ENCODE results near the gene GFI1. TPM values are rescaled to one million over a fixed set of nuclear protein-coding genes. Genes with fewer than 3 reads are reported as not detected.

GFI1 gene
- total RNA-seq, 1 experiment from 2014 or later: 0.93 TPM

DNA sequence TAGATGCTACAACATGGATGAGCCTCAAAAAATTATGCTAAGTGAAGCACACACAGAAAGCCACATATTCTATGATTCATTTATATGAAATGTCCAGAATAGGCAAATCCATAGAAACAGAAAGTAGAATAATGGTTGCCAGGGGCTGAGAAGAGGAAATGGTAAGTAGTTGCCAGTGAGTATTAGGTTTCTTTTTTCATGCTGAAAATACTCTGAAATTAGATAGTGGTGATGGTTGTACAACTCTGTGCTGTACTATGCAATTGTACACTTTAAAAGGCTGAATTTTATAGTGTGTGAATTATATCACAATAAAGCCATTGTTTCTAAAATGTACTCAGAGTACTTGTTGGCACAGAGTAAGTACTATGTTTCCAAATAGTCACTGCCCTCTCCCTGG, 15.5 kb upstream of the GFI1 start:
- no peak overlapping the region for H3K27ac Mint-ChIP-seq (ENCODE audit: unreplicated experiment)
- CTCF ChIA-PET: no interaction called here
- H3K4me3 Mint-ChIP-seq (ENCODE audit: unreplicated experiment): no peak overlapping the region
- intact Hi-C loops (cut with micrococcal nuclease; ENCODE audit: unreplicated experiment): no loop called here
- no peaks in the 10 kb centered on the region for H3K36me3 ChIP-seq (ENCODE audit: control insufficient read depth, insufficient read depth, low read length)
- H3K9me3 Mint-ChIP-seq (ENCODE audit: unreplicated experiment): no peaks in the 10 kb centered on the region
- no peak for DNase-seq
- no peaks in the 10 kb centered on the region for H3K27me3 ChIP-seq (replicated peaks; ENCODE audit: control insufficient read depth, insufficient read depth, low read length)
- H3K4me1 ChIP-seq: no peaks in the 10 kb centered on the region
- H3K4me1 Mint-ChIP-seq (ENCODE audit: low read depth, unreplicated experiment): no peaks in the 10 kb centered on the region
- POLR2A ChIA-PET: no interaction called here
- H3K4me3 ChIP-seq (ENCODE audit: low read depth, low read length): no peak overlapping the region
- BruUV-seq (replicated peaks): no TSS peak
- no peaks in the 10 kb centered on the region for H3K9me3 ChIP-seq
- TF ChIP-seq, protein P1, sequence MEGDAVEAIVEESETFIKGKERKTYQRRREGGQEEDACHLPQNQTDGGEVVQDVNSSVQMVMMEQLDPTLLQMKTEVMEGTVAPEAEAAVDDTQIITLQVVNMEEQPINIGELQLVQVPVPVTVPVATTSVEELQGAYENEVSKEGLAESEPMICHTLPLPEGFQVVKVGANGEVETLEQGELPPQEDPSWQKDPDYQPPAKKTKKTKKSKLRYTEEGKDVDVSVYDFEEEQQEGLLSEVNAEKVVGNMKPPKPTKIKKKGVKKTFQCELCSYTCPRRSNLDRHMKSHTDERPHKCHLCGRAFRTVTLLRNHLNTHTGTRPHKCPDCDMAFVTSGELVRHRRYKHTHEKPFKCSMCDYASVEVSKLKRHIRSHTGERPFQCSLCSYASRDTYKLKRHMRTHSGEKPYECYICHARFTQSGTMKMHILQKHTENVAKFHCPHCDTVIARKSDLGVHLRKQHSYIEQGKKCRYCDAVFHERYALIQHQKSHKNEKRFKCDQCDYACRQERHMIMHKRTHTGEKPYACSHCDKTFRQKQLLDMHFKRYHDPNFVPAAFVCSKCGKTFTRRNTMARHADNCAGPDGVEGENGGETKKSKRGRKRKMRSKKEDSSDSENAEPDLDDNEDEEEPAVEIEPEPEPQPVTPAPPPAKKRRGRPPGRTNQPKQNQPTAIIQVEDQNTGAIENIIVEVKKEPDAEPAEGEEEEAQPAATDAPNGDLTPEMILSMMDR (IDR thresholded peaks at IDR 0.05; ENCODE audit: insufficient read depth in 1 of 2, low read depth in 1 of 2, low read length in 1 of 2, severe bottlenecking in 1 of 2, unreplicated experiment in 1 of 2): no peak
- H3K36me3 Mint-ChIP-seq (ENCODE audit: insufficient read depth, unreplicated experiment): peaks cover 6% of the 10 kb centered on the region
- no peaks in the 10 kb centered on the region for H3K27me3 Mint-ChIP-seq (ENCODE audit: insufficient read depth, unreplicated experiment)

DNA sequence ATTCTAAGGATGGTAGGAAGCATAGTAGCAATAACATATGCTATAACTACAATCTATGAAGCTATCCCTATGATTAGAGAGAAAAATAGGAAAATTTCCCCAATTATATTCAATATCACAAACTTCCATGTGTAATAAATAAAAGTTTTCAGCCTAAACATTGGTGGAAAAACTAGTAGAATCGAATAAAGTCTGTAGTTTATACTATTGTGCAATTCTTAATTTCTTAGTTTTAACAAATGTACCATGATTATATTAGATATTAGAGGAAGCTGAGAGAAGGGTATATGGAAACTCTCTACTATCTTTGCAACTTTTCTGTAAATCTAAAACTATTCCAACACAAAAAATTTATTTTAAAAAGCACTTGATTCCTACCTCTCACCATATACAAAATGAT, 13.8 kb upstream of the GFI1 start:
- Histone ChIP-seq H3K9me3 (no peaks in the 10 kb centered on the region), H3K4me3 (ENCODE audit: low read depth, low read length) (no peak overlapping the region), H3K27me3 (replicated peaks; ENCODE audit: control insufficient read depth, insufficient read depth, low read length) (no peaks in the 10 kb centered on the region), H3K36me3 (ENCODE audit: control insufficient read depth, insufficient read depth, low read length) (no peaks in the 10 kb centered on the region), H3K4me1 (no peaks in the 10 kb centered on the region)
- ChIA-PET CTCF (no interaction called here), POLR2A (no interaction called here)
- TF ChIP-seq, protein P1 (IDR thresholded peaks at IDR 0.05; ENCODE audit: insufficient read depth in 1 of 2, low read depth in 1 of 2, low read length in 1 of 2, severe bottlenecking in 1 of 2, unreplicated experiment in 1 of 2): no peak
- Mint-ChIP-seq H3K36me3 (ENCODE audit: insufficient read depth, unreplicated experiment) (no peaks in the 10 kb centered on the region), H3K4me1 (ENCODE audit: low read depth, unreplicated experiment) (no peaks in the 10 kb centered on the region), H3K4me3 (ENCODE audit: unreplicated experiment) (no peak overlapping the region), H3K27me3 (ENCODE audit: insufficient read depth, unreplicated experiment) (no peaks in the 10 kb centered on the region), H3K9me3 (ENCODE audit: unreplicated experiment) (no peaks in the 10 kb centered on the region), H3K27ac (ENCODE audit: unreplicated experiment) (no peak overlapping the region)
- no TSS peak for BruUV-seq (replicated peaks)
- no peak for DNase-seq
- intact Hi-C loops (cut with micrococcal nuclease; ENCODE audit: unreplicated experiment): no loop called here

DNA sequence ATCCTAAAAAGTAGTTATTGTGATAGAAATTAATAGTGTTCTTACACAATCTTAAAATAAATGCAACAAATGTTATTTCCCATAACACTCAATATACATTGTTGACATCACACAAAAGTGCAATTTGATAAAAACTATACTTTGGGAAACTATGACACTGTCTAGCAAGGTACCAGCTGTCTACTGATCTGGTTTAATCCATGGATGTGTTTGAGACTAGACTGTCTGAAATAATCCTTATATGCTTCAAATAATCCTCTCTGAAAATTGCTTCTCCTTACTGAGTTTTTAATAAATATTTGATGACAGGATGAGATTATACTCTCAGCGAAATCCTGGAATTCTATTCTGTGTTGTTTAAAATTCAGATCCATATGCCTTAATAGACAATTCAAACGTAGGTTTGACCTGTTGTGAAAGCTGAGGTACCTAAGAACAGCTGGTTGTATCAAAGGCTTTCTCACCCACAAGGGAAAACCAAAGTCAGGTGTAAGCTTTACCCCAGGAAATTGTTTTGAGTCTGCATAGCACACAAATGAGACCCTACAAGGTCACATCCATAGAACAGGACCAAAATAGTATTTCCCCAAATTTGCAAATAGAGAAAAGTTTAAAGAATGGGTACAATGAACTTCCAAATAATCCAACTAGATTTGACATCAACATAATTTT, 8.8 kb upstream of the GFI1 start:
- TF ChIP-seq, protein P1 (IDR thresholded peaks at IDR 0.05; ENCODE audit: insufficient read depth in 1 of 2, low read depth in 1 of 2, low read length in 1 of 2, severe bottlenecking in 1 of 2, unreplicated experiment in 1 of 2): no peak
- DNase-seq: no peak
- Histone ChIP-seq H3K4me3 (ENCODE audit: low read depth, low read length) (no peak overlapping the region), H3K36me3 (ENCODE audit: control insufficient read depth, insufficient read depth, low read length) (no peaks in the 10 kb centered on the region), H3K4me1 (no peaks in the 10 kb centered on the region), H3K27me3 (replicated peaks; ENCODE audit: control insufficient read depth, insufficient read depth, low read length) (no peaks in the 10 kb centered on the region), H3K9me3 (no peaks in the 10 kb centered on the region)
- Mint-ChIP-seq H3K4me1 (ENCODE audit: low read depth, unreplicated experiment) (no peaks in the 10 kb centered on the region), H3K27me3 (ENCODE audit: insufficient read depth, unreplicated experiment) (no peaks in the 10 kb centered on the region), H3K4me3 (ENCODE audit: unreplicated experiment) (no peak overlapping the region), H3K36me3 (ENCODE audit: insufficient read depth, unreplicated experiment) (no peaks in the 10 kb centered on the region), H3K9me3 (ENCODE audit: unreplicated experiment) (no peaks in the 10 kb centered on the region), H3K27ac (ENCODE audit: unreplicated experiment) (no peak overlapping the region)
- ChIA-PET CTCF (no interaction called here), POLR2A (no interaction called here)
- intact Hi-C loops (cut with micrococcal nuclease; ENCODE audit: unreplicated experiment): no loop called here
- no TSS peak for BruUV-seq (replicated peaks)
